ENCODE data around the gene ANKRD34A. TPM values are rescaled to one million over a fixed set of nuclear protein-coding genes. Genes with fewer than 3 reads are reported as not detected.
"Not testable (repeated sequence)": the region's sequence is repeated elsewhere in the genome, so short reads cannot be mapped to it uniquely, and the experiment has no call there.

ANKRD34A gene
- total RNA-seq, 2 donors from 2014 or later = 1.5 to 3.4 TPM

- peak overlapping the region; percentile 93 to 97 for H3K27ac ChIP-seq
- no peaks in the 10 kb centered on the region for H3K27me3 ChIP-seq
- no peak for DNase-seq (ENCODE audit: low spot score)
- peaks cover 13% of the 10 kb centered on the region for H3K36me3 ChIP-seq
- H3K4me3 ChIP-seq = peak overlapping the region; percentile 70 to 72
- H3K9me3 ChIP-seq = no peaks in the 10 kb centered on the region
- TF ChIP-seq CTCF (IDR thresholded peaks at IDR 0.05) = no peak
- H3K4me1 ChIP-seq = peaks cover 0 to 21% of the 10 kb centered on the region in 2 donors
These were observed 36.3 kb downstream of the ANKRD34A start for GRCh38 chr1:145927916-145928643.

- Histone ChIP-seq H3K36me3 (peaks cover 13% of the 10 kb centered on the region), H3K9me3 (no peaks in the 10 kb centered on the region), H3K27ac (peak within 1 kb of the TSS; percentile 93 to 97), H3K4me1 (peaks cover 0 to 21% of the 10 kb centered on the region in 2 donors), H3K4me3 (peak within 1 kb of the TSS; percentile 70 to 72), H3K27me3 (no peaks in the 10 kb centered on the region)
- peak; percentile 98 for DNase-seq (ENCODE audit: low spot score)
- TF ChIP-seq CTCF (IDR thresholded peaks at IDR 0.05) = peak; percentile 43 to 77
These were observed 37.1 kb downstream of the ANKRD34A start, which contains the start of gene RBM8A for GRCh38 chr1:145927063-145927886. Gene RBM8A (minus strand): TSS chr1:145927484. CDS start chr1:145927426, 58 bp downstream.

GRCh38 chr1:145926686-145927062, 37.7 kb downstream of the ANKRD34A start:
- no peak for TF ChIP-seq CTCF (IDR thresholded peaks at IDR 0.05)
- DNase-seq (ENCODE audit: low spot score) = no peak
- Histone ChIP-seq H3K27me3 (no peaks in the 10 kb centered on the region), H3K36me3 (peaks cover 13% of the 10 kb centered on the region), H3K27ac (peak overlapping the region; percentile 93 to 97), H3K4me1 (peaks cover 0 to 21% of the 10 kb centered on the region in 2 donors), H3K4me3 (peak overlapping the region; percentile 70 to 72), H3K9me3 (no peaks in the 10 kb centered on the region)

GRCh38 chr1:145922266-145922665, 42.1 kb downstream of the ANKRD34A start:
- H3K27me3 ChIP-seq = no peaks in the 10 kb centered on the region
- H3K9me3 ChIP-seq = no peaks in the 10 kb centered on the region
- H3K27ac ChIP-seq = no peak overlapping the region
- no peak overlapping the region for H3K4me3 ChIP-seq
- peaks cover 8% of the 10 kb centered on the region for H3K36me3 ChIP-seq
- no peak for TF ChIP-seq CTCF (IDR thresholded peaks at IDR 0.05)
- no peak for DNase-seq (ENCODE audit: low spot score)
- H3K4me1 ChIP-seq = peaks cover 0 to 33% of the 10 kb centered on the region in 2 donors

- H3K27ac ChIP-seq; H3K9me3 ChIP-seq; DNase-seq (ENCODE audit: low spot score); H3K4me3 ChIP-seq; H3K27me3 ChIP-seq: not testable (repeated sequence)
- Histone ChIP-seq H3K36me3 (peaks cover 12% of the 10 kb centered on the region), H3K4me1 (peaks cover 0 to 29% of the 10 kb centered on the region in 2 donors)
These were observed 44.1 kb downstream of the ANKRD34A start for GRCh38 chr1:145920297-145920696.

All from right atrium auricular region (tissue), 2 donors.